GM23338 (cell line): ENCODE measurements around the gene ELOVL7. TPM values are rescaled to one million over a fixed set of nuclear protein-coding genes. Genes with fewer than 3 reads are reported as not detected.
A peak's percentile ranks its signal among the peaks of the same experiment; 100 is the strongest.

Experiments
- ATAC-seq: fragments of 200-7000 bp; cut with Tn5 transposase; 3 replicates; pipeline ENCODE4 v1.9.1; 2020
- DNase-seq: peaks from one replicate; pipeline ENCODE4 v3.0.0-alpha.2; 2015; ENCODE audit warnings: low spot score
- H2AFZ ChIP-seq: fragments of 200-600 bp; sonication (generic); 2 replicates; pipeline ENCODE4 v1.8.0; 2016; ENCODE audit warnings: antibody characterized with exemption, mild to moderate bottlenecking, moderate library complexity
- H3F3A ChIP-seq: fragments of 200-600 bp; sonication (generic); replicated peaks from 2 replicates; pipeline ENCODE4 v1.8.0; 2017; ENCODE audit warnings: antibody characterized with exemption, mixed run types, low read depth
- H3K27ac ChIP-seq: fragments of 200-600 bp; sonication (generic); 2 replicates; pipeline ENCODE4 v1.6.1; 2016; ENCODE audit warnings: low read depth
- H3K27me3 ChIP-seq: fragments of 200-600 bp; sonication (generic); 2 replicates; pipeline ENCODE4 v1.8.0; 2016; ENCODE audit warnings: mild to moderate bottlenecking, mixed run types, moderate library complexity; ENCODE audit not compliant: insufficient read depth
- H3K36me3 ChIP-seq: fragments of 200-600 bp; sonication (generic); 2 replicates; pipeline ENCODE4 v1.8.0; 2016; ENCODE audit warnings: mild to moderate bottlenecking; ENCODE audit not compliant: insufficient read depth
- H3K4me1 ChIP-seq: fragments of 200-600 bp; sonication (generic); 2 replicates; pipeline ENCODE4 v1.8.0; 2016; ENCODE audit warnings: mild to moderate bottlenecking, moderate library complexity; ENCODE audit not compliant: insufficient read depth
- H3K4me2 ChIP-seq: fragments of 200-600 bp; sonication (generic); 2 replicates; pipeline ENCODE4 v1.7.1; 2017; ENCODE audit warnings: mixed run types
- H3K4me3 ChIP-seq: fragments of 200-600 bp; sonication (generic); 2 replicates; pipeline ENCODE4 v1.6.1; 2016; ENCODE audit warnings: mixed run types
- H3K79me2 ChIP-seq: fragments of 200-600 bp; sonication (generic); replicated peaks from 2 replicates; pipeline ENCODE4 v1.8.0; 2017; ENCODE audit warnings: mild to moderate bottlenecking; ENCODE audit not compliant: insufficient read depth
- H3K9me2 ChIP-seq: fragments of 200-600 bp; sonication (generic); 2 replicates; pipeline ENCODE4 v1.8.0; 2017; ENCODE audit not compliant: insufficient read depth
- H4K20me1 ChIP-seq: fragments of 200-600 bp; sonication (generic); replicated peaks from 2 replicates; pipeline ENCODE4 v1.8.0; 2017; ENCODE audit warnings: mild to moderate bottlenecking; ENCODE audit not compliant: insufficient read depth
- H3K27ac Mint-ChIP-seq: 2 replicates; pipeline ENCODE4 v1.8.0; 2020; ENCODE audit warnings: inconsistent platforms, mild to moderate bottlenecking, moderate library complexity, mixed read lengths
- H3K27me3 Mint-ChIP-seq: 3 replicates; pipeline ENCODE4 v1.8.0; 2022; ENCODE audit warnings: low read depth, mild to moderate bottlenecking, moderate library complexity, mixed read lengths, inconsistent platforms; ENCODE audit not compliant: insufficient read depth, poor library complexity
- H3K36me3 Mint-ChIP-seq: 3 replicates; pipeline ENCODE4 v1.8.0; 2021; ENCODE audit warnings: low read depth, mild to moderate bottlenecking, inconsistent platforms, moderate library complexity, mixed read lengths
- H3K4me1 Mint-ChIP-seq: 3 replicates; pipeline ENCODE4 v1.8.0; 2020; ENCODE audit warnings: mild to moderate bottlenecking, inconsistent platforms, mixed read lengths
- H3K4me3 Mint-ChIP-seq: 3 replicates; pipeline ENCODE4 v1.8.0; 2021; ENCODE audit warnings: moderate library complexity, mild to moderate bottlenecking, inconsistent platforms, mixed read lengths
- H3K9me3 Mint-ChIP-seq: 3 replicates; pipeline ENCODE4 v1.8.0; 2020; ENCODE audit warnings: moderate library complexity, mild to moderate bottlenecking, inconsistent platforms, mixed read lengths
- EZH2 ChIP-seq: fragments of 200-600 bp; sonication (generic); IDR thresholded peaks from one replicate; pipeline ENCODE4 v1.8.0; 2017; ENCODE audit warnings: antibody characterized with exemption, mild to moderate bottlenecking, low read depth; ENCODE audit not compliant: unreplicated experiment
- EZH2phosphoT487 ChIP-seq: fragments of 200-600 bp; sonication (generic); IDR thresholded peaks from one replicate; pipeline ENCODE4 v1.8.1; 2018; ENCODE audit warnings: antibody characterized with exemption; ENCODE audit not compliant: unreplicated experiment
- JUNB ChIP-seq: IDR thresholded peaks from one replicate; pipeline ENCODE4 v1.6.1; 2016; ENCODE audit warnings: antibody characterized with exemption; ENCODE audit not compliant: unreplicated experiment
- STAT1 ChIP-seq: IDR thresholded peaks from one replicate; pipeline ENCODE4 v1.6.1; 2016; ENCODE audit warnings: antibody characterized with exemption; ENCODE audit not compliant: unreplicated experiment
- ZNF114 ChIP-seq: fragments of 250-450 bp; sonication (Bioruptor Pico); IDR thresholded peaks from 2 replicates; pipeline ENCODE4 v1.5.0; 2020; ENCODE audit warnings: mild to moderate bottlenecking, moderate library complexity
- ZNF331 ChIP-seq: fragments of 250-450 bp; sonication (Bioruptor Pico); IDR thresholded peaks from 2 replicates; pipeline ENCODE4 v1.5.0; 2020; ENCODE audit warnings: low read depth, mild to moderate bottlenecking, moderate library complexity
- polyA plus RNA-seq: library from polyadenylated mRNA; unstranded; fragments of >200 nt; fragmentation: Nextera tagmentation; extraction: Ambion mirVana; gene quantifications from 2 replicates; pipeline ENCODE4 v1.2.1, GENCODE V29; 2016
- total RNA-seq: library from RNA; depleted of rRNA; stranded (reverse); fragments of >200 nt; shearing (Covaris generic); gene quantifications from 2 replicates; pipeline ENCODE4 v1.2.3, GENCODE V29; 2014
- TF ChIP-seq, protein P1 (sequence below): fragments of 250-450 bp; sonication (Bioruptor Pico); IDR thresholded peaks from 2 replicates; pipeline ENCODE4 v1.5.0; 2020; ENCODE audit warnings: mild to moderate bottlenecking, moderate library complexity

The ELOVL7 gene
- total and polyA plus RNA-seq, 2 experiments from 2014 or later: 2.3 to 7.0 TPM

DNA sequence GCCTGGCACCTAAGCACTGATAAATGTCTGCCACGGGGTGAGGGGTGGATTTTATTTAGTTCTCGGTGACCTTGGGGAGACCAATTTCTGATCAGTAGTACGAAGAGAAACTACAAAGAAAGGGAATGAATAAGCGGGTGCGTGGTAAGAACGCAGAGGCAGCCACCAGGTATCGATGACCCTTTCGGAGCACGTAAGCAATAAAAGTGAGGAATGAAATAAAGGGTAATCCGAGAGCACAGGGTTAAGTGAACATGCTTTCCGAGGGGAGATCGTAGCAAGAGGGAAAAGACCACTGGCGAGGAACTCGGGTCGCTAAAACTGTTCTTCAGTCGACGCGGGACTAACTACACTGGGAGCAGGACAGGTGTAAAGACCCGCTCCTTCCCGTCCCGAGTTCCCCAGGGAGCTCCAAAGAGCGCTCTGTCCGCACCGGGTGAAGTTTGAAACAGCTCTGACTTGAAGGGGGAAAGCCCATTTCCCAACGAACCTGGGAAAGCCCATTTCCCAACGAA is 1.1 kb downstream of the ELOVL7 start:
- H3K9me3 Mint-ChIP-seq: no peaks in the 10 kb centered on the region
- no peak for TF ChIP-seq STAT1
- TF ChIP-seq, protein P1, sequence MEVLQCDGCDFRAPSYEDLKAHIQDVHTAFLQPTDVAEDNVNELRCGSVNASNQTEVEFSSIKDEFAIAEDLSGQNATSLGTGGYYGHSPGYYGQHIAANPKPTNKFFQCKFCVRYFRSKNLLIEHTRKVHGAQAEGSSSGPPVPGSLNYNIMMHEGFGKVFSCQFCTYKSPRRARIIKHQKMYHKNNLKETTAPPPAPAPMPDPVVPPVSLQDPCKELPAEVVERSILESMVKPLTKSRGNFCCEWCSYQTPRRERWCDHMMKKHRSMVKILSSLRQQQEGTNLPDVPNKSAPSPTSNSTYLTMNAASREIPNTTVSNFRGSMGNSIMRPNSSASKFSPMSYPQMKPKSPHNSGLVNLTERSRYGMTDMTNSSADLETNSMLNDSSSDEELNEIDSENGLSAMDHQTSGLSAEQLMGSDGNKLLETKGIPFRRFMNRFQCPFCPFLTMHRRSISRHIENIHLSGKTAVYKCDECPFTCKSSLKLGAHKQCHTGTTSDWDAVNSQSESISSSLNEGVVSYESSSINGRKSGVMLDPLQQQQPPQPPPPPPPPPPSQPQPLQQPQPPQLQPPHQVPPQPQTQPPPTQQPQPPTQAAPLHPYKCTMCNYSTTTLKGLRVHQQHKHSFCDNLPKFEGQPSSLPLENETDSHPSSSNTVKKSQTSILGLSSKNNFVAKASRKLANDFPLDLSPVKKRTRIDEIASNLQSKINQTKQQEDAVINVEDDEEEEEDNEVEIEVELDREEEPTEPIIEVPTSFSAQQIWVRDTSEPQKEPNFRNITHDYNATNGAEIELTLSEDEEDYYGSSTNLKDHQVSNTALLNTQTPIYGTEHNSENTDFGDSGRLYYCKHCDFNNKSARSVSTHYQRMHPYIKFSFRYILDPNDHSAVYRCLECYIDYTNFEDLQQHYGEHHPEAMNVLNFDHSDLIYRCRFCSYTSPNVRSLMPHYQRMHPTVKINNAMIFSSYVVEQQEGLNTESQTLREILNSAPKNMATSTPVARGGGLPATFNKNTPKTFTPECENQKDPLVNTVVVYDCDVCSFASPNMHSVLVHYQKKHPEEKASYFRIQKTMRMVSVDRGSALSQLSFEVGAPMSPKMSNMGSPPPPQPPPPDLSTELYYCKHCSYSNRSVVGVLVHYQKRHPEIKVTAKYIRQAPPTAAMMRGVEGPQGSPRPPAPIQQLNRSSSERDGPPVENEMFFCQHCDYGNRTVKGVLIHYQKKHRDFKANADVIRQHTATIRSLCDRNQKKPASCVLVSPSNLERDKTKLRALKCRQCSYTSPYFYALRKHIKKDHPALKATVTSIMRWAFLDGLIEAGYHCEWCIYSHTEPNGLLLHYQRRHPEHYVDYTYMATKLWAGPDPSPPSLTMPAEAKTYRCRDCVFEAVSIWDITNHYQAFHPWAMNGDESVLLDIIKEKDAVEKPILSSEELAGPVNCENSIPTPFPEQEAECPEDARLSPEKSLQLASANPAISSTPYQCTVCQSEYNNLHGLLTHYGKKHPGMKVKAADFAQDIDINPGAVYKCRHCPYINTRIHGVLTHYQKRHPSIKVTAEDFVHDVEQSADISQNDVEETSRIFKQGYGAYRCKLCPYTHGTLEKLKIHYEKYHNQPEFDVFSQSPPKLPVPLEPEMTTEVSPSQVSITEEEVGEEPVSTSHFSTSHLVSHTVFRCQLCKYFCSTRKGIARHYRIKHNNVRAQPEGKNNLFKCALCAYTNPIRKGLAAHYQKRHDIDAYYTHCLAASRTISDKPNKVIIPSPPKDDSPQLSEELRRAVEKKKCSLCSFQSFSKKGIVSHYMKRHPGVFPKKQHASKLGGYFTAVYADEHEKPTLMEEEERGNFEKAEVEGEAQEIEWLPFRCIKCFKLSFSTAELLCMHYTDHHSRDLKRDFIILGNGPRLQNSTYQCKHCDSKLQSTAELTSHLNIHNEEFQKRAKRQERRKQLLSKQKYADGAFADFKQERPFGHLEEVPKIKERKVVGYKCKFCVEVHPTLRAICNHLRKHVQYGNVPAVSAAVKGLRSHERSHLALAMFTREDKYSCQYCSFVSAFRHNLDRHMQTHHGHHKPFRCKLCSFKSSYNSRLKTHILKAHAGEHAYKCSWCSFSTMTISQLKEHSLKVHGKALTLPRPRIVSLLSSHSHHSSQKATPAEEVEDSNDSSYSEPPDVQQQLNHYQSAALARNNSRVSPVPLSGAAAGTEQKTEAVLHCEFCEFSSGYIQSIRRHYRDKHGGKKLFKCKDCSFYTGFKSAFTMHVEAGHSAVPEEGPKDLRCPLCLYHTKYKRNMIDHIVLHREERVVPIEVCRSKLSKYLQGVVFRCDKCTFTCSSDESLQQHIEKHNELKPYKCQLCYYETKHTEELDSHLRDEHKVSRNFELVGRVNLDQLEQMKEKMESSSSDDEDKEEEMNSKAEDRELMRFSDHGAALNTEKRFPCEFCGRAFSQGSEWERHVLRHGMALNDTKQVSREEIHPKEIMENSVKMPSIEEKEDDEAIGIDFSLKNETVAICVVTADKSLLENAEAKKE (CRISPR knock-in tag): no peak
- no peak for TF ChIP-seq EZH2
- TF ChIP-seq ZNF331 (CRISPR knock-in tag): no peak
- TF ChIP-seq EZH2phosphoT487: no peak
- no peak for TF ChIP-seq JUNB
- no peak for TF ChIP-seq ZNF114
- ATAC-seq (peak; percentile 48), DNase-seq (peak; percentile 67)
- Histone ChIP-seq H3K4me3 (peak overlapping the region; percentile 84), H3K36me3 (no peaks in the 10 kb centered on the region), H3K27ac (no peak overlapping the region), H3K4me2 (peak overlapping the region; percentile 97), H3K27me3 (peaks cover 24% of the 10 kb centered on the region), H3K9me2 (no peaks in the 10 kb centered on the region), H3K4me1 (peaks cover 25% of the 10 kb centered on the region), H4K20me1 (peaks cover 12% of the 10 kb centered on the region; the same call in 1 of the 2 replicates), H3K79me2 (peaks cover 12% of the 10 kb centered on the region), H2AFZ (peak overlapping the region; percentile 94; the same call in 1 of the 2 replicates), H3F3A (0 out of 2 replicates have a peak, but pooled peaks cover 4% of the 10 kb centered on the region)
- H3K4me3 Mint-ChIP-seq: peak overlapping the region; percentile 87
- no peak overlapping the region for H3K27ac Mint-ChIP-seq
- peaks cover 25% of the 10 kb centered on the region for H3K27me3 Mint-ChIP-seq
- H3K4me1 Mint-ChIP-seq: peaks cover 28% of the 10 kb centered on the region
- H3K36me3 Mint-ChIP-seq: no peaks in the 10 kb centered on the region; the same call in 2 of the 3 replicates
